ENCODE data around the gene PRKN.
"Not testable (repeated sequence)": the region's sequence is repeated elsewhere in the genome, so short reads cannot be mapped to it uniquely, and the experiment has no call there.

Gene PRKN

DNA sequence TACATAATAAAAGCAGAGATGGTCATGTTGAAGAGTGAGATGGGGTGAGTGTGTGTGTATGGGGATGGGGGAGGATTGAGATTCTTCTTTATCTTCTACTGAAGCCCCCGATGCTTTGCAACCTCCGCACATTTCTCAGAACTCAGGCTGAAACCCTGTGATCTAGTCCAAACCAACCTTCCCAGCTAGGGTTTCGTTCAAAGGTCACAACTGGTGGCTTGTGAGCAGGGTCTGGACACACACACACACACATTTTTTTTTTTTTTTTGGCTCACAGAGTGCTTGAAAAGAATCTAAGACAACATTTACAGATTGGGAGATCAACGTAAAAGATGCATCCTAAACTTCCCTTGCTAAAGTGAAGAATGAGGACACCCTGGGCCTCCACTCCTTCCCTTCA is 1228.7 kb downstream of the PRKN start:
- DNase-seq: no peak

DNA sequence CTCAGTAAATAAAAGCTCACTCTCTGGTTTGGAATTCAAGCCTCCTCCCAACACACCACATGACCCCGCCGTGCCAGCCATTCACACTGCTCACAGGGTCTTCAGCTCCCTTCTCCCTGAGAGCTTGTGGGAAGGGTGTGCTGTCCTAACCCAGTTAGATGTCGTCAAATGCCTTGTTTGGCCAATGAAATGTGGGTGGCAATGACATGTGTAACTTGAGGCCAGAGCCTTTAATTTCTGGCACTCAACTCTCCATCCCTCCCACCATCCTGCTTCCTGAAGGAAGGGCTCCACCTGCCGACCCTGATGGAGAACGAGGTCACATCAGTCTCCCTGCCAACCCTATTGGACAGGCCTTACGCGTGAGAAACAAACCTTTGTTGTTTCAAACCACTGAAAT is 1229.2 kb downstream of the PRKN start:
- DNase-seq: no peak

DNA sequence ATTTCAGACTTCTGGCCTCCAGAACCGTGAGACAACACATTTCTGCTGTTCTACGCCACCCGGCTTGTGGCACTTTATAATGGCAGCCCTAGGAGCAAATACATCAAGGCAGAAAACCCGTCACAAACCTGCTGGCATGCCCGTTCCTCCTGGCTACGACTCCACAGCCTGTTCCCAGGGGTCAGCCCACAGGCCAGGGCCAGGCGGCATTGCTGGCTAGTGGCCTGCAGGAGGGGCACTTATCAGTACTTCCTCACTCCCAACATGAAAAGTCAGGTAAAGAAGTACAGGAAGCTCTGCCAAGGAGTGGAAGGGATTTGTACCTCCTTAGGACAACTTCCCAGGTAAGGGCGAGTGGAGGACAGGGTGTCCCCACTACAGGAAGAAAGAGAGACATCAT is 1230.6 kb downstream of the PRKN start:
- DNase-seq: no peak

DNA sequence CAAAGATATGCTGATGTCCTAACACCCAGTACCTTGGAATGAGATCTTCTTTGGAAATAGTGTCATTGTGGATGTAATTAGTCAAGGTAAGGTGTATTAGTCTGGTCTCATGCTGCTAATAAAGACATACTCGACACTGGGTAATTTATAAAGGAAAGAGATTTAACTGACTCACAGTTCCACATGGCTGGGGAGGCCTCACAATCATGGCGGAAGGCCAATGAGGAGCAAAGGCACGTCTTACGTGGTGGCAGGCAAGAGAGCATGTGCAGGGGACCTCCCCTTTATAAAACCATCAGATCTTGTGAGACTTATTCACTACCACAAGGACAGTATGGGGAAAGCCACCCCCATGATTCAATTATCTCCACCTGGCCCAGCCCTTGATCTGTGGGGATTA is 1231.3 kb downstream of the PRKN start:
- not testable (repeated sequence) for DNase-seq

DNA sequence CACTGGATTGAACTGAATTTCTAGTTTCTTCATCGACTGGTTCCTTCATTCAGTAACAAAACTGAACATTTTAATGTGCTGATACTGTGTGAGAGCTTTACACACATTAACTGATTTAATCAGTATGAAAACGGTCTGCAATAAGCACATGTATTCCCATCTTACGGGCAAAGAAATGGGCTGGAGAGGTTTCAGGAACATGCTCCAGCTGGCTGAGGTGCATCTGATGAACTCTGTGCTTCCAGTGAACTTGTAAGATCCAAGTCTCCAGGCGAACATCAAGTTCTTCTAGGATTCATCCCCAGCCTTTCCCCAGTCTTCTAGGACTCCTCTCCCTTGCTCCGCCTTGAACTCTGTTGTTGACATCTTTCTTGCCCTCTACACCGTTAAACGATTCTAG is 1233.0 kb downstream of the PRKN start:
- no peak for DNase-seq

DNA sequence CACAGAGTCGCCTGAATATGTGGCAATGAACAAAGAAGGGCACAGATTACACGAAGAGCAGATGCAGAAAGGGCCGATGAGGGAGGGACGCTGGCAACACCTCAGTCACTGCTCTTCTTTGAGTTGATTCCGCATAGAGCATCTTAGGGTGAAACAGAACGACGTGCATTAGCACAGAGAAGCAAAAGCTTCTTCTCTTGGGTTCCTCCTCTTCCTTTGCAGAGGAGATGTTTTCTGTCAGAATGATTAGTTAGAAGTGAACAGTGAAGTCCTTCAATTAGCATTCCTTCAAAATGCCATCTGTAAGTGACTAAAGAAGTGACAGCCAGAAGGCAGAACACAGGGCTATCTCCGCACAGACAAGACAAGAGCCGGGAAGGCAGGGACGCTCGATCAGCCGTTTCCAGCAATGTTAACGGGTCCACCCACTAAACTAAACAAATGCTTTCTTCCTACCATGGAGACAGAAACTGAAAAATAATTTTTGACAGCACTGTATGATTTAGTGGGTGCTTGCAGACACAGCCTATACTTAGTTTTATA is 1233.9 kb downstream of the PRKN start:
- no peak for DNase-seq

DNA sequence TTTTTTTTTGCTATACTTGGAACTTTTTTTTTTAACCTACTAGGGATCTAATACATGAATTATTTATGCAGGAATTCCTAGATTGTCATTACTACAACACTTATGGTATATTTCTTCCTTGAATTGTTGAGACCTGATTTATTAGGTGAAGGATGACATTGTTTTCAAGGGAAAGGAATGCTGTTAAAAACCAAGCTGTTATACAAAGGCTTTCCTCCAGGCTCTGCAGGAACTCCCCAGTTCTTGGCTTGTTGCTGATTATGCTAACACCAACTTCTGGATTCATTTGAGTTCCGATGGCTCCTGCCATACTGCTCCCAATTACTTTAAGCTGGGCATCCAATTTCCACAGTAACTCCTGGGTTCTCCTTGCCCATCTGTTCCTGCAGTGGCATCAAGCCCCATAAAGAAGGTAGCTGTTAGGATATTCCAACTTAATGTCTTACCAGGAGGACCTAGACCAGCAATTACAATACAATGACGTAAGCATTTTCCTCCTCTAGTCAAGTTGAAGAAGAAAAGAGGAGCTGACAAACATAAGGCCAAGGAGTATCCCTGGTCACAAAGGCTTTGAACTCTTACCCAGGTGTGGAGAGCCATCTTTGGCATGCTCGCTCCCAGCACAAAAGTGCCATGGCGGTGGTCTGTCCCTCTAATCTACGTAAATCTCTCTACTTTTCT is 1237.8 kb downstream of the PRKN start:
- DNase-seq: no peak

DNA sequence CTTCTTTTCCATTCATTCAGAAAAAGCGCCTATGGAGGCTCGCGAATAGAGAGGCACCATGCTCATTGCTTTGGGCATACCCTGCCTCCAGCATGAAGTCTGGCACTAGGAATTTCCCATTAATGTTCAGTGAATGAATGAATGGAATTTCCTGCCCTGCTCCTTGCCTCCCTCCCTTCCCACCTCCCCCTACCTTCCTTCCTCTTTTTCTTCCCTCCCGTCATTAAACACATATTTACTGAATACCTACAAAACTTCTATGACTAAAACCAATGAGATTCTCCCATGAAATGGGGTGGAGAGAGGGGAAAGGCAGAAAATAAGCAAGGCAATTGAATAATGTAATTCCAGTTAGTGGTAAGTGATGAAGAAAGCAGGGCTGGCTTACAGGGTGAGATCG is 1239.9 kb downstream of the PRKN start:
- DNase-seq: no peak

DNA sequence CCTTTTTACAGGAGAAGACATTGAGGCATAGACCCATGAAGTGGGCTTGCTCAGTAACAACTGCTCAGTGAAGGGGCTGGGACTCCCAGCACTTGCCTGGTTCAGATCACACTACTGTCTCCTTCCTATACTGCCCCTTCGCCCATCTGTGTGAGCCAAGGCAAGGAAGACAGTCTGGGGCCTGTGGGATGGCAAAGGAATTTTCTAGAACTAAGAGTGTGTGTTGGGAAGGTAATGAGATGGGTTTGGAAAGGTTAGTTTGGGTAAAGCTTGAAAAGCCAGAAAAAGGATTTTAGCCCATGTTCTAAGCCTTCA is 1240.4 kb downstream of the PRKN start:
- DNase-seq: no peak

DNA sequence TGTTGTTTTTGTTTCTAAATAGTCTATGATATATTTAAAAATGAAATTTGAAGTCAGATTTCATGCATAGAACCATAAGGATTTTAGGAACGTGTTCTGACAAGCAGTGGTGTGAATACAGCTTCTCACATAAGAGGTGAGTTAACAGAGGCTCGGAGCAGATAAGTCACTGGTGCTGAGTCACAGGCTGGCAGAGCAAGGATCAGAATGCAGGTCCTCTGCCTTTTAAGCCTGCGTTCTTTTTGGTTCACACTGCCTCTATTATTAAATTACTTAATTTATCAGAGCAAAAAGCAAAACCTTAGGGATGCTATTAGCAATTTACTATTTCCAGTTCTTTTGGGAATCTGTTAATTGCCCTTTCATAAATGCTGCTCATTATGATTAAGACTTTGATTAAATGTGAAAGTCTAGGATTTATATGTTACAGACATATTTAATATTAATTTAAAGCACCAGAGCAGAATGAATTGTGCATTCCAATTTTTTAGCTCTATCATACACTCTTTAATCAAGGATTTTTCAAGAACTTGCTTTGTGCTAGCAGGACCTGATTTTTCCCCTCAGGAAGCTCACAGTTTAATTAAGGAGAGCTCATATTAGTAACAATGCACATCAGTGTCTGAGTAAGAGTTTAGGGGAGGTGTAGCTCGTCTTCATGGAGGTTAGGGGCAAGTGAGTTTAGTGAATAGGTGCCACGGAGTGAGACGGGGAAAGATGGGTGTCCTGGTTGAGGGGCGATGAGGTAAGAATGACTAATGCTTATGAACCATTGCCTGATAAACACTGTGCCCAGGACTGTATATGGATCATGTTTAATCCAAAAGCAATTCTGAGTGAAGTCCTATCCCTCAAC is 1241.0 kb downstream of the PRKN start:
- no peak for DNase-seq

DNA sequence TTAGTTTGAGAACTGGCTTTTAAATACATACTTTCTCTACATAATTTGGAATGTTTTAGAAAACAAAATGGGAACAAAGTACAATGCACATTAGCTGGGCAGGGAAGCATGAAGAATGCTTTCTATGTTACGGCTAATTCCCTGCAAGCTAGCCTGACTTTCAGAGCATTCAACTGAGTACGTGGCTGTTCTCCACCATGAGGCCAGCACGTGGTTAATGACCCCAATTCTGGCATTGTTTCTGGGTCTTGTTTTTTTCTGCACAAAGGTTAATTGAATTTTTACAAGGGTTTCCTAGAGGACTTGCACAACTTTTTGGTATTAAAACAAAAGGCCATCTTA is 1245.1 kb downstream of the PRKN start:
- DNase-seq: no peak

DNA sequence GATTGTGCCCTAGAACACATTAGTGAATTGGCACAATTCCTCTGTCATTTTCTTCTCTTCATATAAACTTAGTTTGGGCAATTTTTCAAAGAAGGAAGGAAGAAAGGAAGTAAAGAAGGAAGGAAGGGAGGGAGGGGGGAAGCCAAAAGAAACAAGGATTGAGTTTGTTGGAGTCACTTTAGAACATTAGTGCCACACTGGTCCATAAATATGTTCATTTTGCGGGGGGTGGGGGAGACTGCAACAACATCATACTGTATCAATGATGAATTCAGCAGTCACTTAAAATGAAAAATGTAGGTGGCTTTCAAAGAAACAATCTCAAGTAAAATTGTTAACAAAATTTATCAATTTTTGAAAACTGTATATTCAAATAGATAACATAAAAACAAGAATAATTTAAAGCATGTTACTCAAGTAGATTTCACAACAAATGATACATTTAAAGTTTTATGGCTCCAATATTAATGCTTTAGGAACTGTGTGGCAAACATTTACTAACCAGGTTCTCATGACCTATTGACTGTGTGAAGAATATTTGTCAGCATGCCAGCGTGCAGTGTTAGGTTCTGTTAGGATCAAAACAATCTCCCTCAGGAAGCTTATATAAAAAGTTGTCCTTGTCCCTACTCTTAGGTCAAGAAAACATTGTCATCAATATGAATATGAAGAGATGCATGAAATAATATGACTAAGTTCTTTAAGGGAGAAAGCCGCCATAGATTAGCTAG is 1245.6 kb downstream of the PRKN start:
- no peak for DNase-seq

DNA sequence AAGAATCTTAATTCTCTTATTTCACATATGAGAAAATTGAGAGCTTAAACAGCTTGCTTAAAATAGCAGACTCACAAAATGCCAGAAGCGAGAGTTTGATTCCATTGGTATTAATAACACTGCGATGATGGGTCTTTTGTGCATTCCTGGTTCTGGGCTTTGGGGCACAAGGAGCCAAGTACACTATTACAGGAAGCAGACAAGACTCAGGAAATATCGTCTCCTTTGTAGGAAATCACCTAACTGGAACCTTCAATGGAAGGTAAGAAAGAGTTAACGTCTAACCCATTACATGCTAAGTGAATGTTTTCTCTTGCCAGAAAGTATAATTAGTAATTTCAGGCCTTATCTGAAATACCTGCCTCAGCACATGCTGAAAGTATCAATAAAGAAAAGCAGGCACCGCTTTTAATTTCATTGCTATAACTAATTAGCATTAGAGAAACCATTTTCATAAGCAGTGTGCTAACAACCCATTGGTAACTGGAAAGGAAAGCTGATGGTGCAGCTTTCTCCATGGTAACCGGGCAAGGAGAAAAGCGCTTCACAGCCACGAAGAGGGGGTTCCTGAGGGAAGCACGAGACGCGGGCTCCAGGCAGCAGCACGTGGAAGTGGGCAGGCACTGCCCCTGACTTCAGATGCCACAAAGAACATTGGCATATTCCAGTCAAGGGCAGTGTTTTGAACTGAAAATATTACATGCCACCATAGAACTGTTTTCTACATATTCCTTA is 1247.0 kb downstream of the PRKN start:
- DNase-seq: no peak

DNA sequence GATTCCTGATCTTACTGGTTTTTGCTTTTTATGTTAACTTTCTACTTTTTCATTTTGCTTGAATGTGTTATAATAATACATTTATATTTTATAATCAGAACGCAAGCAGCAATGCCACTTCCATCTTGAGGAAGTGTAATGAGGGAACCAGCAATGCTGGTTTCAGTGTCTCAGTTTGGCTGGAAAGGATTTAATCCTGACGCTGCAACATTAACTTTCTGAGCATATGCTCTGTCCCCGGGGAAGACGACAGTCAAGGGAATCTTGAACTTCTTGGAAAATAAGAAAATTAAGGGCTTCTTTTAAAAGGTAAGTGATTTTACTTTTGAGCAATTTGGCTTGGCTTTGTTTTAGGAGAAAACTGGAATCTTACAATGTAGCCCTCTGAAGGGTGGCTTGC is 1248.2 kb downstream of the PRKN start:
- DNase-seq: no peak

DNA sequence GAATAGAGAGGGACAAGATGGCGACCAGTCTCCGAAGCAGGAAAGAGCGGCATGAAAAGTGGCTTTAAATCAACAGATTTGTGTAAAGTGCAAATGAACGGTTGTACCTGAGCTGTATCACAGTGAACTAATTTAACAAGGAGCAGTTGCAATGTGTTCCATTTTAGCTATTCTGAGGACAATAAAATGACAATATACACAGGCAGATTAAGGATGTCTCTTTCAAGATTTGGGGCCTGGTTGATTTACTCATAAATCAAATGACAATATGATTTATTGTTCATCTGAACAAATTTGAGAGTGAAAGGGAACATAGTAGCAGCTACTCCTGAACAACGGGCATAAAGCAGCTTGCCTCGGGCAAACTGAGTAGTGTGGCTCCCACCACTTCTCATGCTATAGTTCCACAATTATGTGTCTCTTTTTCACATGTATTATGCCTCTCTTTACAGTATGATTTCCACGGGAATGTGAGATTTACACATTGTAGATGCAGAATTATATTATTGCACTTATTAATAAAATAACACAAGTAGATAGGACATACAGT is 1249.6 kb downstream of the PRKN start:
- no peak for DNase-seq

DNA sequence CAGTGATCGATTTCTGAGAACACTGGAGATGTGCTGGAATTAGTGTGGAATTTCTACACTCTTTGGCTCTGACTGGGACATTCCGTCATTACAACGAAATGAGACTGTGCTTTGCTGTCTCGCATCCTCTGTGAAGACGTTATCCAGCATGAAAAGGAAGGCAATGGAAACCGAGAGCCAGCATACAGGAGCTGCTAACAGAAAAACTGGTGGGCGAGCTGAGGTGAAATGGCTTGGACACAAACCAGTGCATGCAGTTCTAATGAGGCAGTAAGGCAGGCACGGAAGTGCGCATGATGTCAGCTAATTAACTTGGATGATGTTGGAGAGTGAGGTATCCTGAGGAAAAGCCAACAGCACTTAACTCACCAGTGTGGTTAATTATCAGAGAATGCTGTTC is 1250.9 kb downstream of the PRKN start:
- no peak for DNase-seq

DNA sequence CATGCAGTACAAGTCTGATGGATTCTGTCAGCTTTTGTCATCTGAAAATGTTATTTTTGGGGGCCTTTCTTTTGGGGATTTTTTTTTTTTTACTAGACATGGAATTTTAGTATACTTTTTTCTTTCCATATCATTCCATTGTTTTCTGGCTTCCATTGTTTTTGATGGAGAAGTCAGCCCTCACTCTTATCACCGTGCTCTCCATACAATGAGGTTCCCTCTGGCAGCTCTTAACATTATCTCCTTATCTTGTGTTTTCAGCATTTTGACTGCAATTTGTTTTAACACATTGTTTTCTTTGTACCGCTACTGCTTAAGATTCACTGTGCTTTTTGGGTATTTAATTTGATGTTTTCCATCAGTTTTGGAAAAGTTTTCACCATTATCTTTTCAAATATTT is 1262.2 kb downstream of the PRKN start:
- no peak for DNase-seq

DNA sequence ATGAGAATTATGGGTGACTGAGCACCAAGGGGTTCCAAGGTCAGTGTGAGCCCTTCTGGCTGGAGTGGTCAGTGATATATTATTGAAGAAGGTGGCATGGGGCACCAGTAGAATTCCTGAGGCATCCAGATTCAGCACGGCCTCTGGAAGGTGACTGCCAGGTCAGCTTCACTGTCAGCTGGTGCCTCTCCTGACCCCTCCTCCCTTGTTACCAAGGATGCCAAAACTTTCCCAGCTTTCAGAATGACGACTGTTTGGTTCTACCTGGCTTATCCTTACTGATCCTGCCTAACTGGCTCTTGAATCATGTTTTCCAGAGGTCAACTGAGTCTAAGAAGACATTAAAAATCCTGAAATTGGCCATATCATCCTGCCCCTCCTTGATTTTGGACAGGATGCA is 1264.5 kb downstream of the PRKN start:
- DNase-seq: no peak

DNA sequence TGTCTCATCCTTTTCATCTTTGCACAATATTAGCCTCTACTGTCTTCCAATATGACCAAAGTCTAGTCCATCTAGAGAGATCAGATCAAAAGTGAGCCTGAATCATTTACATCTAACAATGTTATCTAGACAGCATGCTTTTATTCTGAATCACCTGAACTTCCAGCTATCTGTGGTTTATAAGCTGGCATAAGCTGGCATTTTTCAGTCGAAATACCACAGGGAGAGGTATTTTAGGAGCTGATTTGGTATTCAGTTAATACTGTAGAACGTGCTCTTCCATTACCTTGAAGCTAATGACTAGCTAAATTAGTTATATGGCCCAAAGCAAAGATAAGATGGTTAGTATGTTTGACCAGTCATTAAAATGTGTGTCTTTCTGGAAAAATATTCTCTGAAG is 1265.4 kb downstream of the PRKN start:
- no peak for DNase-seq

DNA sequence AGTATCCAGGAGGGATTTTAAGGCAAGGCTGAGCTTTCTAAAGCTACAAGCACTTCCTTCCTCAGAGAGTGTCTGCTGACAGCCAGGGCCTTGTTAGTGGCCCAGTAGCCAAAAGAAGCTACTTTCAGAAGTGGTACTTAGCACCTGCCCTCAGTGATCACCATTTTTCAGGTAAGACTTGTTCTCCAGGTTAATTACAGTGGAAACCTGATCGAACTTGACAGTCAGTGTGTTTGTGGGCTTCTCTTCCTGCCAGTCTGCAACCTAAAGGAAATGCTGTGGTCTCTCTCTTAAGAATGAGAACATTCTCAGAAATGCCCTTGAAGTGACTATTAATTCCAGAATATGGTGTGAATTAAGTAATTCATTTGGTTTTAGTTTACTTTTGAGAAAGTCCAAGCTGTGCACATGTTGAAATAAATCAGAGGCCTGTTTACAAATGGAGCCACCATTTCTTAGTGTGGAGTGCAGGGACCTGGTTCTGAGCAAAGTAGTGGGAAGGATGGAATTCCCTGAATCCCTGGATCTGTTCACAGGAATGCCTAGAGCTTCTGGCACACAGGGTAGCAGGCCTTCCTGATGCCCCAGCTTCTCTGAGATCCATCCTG is 1268.5 kb downstream of the PRKN start:
- no peak for DNase-seq

DNA sequence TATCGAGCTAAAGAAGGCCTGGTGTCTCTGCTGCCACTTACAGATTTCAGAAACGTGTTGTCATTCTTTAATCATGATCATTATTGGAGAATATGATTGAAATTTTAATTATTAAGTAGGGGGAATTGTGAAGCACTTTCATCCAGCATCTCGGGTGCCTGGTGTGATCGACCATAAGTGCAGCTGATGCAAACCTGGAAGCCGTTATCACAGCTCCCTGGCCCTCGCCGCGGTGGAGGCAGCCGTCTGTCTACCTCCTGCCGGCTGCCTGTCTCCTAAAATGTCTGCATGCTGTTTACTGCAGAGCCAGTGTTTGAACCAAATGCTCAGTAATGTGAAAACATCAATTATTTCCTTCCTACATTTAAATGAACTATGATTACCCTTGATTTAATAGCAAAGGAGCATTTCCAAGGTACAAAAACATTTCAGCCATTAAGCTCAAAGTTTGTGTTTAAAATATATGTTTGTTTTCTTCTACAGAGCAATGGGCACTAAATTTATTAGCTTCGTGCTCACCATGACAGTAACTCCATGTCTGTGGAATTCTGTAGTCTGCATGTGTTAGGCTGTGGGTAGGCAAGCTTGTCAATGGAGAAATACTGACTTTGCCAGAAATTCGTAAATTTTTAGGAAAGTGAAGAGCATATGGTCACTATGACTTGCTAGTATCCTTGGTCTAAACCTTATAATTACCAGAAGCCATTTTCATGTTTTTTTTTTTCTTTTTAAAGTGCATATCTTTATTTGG is 1269.2 kb downstream of the PRKN start:
- no peak for DNase-seq

DNA sequence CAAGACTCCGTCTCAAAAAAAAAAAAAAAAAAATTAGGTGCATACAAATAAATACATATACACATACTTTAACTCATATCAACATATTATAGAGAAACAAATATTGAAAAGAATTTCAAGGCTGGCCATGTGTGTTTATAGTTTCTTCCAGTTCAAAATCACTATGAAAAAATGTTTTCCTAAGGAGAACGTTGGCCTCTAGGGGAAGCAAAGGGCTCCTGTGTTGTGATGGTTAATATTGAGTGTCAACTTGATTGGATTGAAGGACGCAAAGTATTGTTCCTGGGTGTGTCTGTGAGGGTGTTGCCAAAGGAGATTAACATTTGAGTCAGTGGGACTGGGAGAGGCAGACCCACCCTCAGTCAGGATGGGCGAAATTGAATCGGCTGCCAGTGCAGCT is 1271.7 kb downstream of the PRKN start:
- no peak for DNase-seq
